Endothelial cell of hepatic sinusoid (primary cell): Measurements from ENCODE around the gene ST3GAL2.

Experiments used
- in situ Hi-C: cut with HindIII; loops from 2 replicates; pipeline ENCODE4 v1.10.0; 2017; ENCODE audit warnings: low sequenced_read_pairs

ST3GAL2 gene

GRCh38 chr16:70438969-70439862 is at the start of gene ST3GAL2:
Gene ST3GAL2, minus strand, starts transcription at chr16:70439100. Its CDS starts 40,570 bp downstream, at chr16:70398530.
- in situ Hi-C loops = loop anchor here (5.0 kb wide), 2 partner anchors 47 to 83 kb away; partner anchors contain the start of genes COG4 and SF3B3

GRCh38 chr16:70484867-70485266 is 46.0 kb upstream of the ST3GAL2 start:
- in situ Hi-C loops = no loop called here

- in situ Hi-C loops = no loop called here
Measured at GRCh38 chr16:70483426-70483825, 44.5 kb upstream of the ST3GAL2 start.

- in situ Hi-C loops = no loop called here
Measured at GRCh38 chr16:70482624-70483023, 43.7 kb upstream of the ST3GAL2 start.

- in situ Hi-C loops = no loop called here
Measured at GRCh38 chr16:70481929-70482536, 43.1 kb upstream of the ST3GAL2 start.

- in situ Hi-C loops = no loop called here
Measured at GRCh38 chr16:70480127-70481105, 41.5 kb upstream of the ST3GAL2 start.

- in situ Hi-C loops = loop anchor here (5.0 kb wide), 2 partner anchors 67 to 83 kb away; no protein-coding TSS in a partner anchor
Measured at GRCh38 chr16:70478912-70479341, 40.0 kb upstream of the ST3GAL2 start.

GRCh38 chr16:70478169-70478568 is 39.3 kb upstream of the ST3GAL2 start:
- in situ Hi-C loops = loop anchor here (5.0 kb wide), 2 partner anchors 66 to 84 kb away; no protein-coding TSS in a partner anchor

GRCh38 chr16:70476272-70477020 is 37.5 kb upstream of the ST3GAL2 start:
- in situ Hi-C loops = loop anchor here (5.0 kb wide), 2 partner anchors 64 to 86 kb away; no protein-coding TSS in a partner anchor

- in situ Hi-C loops = loop anchor here (5.0 kb wide), 2 partner anchors 63 to 87 kb away; no protein-coding TSS in a partner anchor
Measured at GRCh38 chr16:70475054-70475871, 36.4 kb upstream of the ST3GAL2 start.

GRCh38 chr16:70474320-70475053 is 35.6 kb upstream of the ST3GAL2 start:
- in situ Hi-C loops = loop anchor here (5.0 kb wide), 2 partner anchors 62 to 88 kb away; no protein-coding TSS in a partner anchor

GRCh38 chr16:70473446-70474319 is 34.8 kb upstream of the ST3GAL2 start:
- in situ Hi-C loops = no loop called here

- in situ Hi-C loops = no loop called here
Measured at GRCh38 chr16:70472786-70473433, 34.0 kb upstream of the ST3GAL2 start.

- in situ Hi-C loops = no loop called here
Measured at GRCh38 chr16:70470927-70471341, 32.0 kb upstream of the ST3GAL2 start.

GRCh38 chr16:70470141-70470926 is 31.4 kb upstream of the ST3GAL2 start:
- in situ Hi-C loops = no loop called here
